Spinal cord (tissue), 10 donors: Measurements from ENCODE around the gene ALDH1L2. TPM values are rescaled to one million over a fixed set of nuclear protein-coding genes. Genes with fewer than 3 reads are reported as not detected.

ENCODE experiments used
- DNase-seq, 6 donors: peaks; one replicate each; pipeline versions ENCODE4 v3.0.0 to v3.0.0-alpha.2; 2013 to 2015; ENCODE audit warnings: low spot score in 6 of 6, low read depth in 4 of 6
- H3K27ac ChIP-seq: one replicate; pipeline ENCODE4 v1.5.1; 2013; ENCODE audit warnings: low read depth, low read length, control low read depth
- H3K27me3 ChIP-seq: one replicate; pipeline ENCODE4 v1.6.1; 2013; ENCODE audit warnings: low read length; ENCODE audit not compliant: control insufficient read depth, insufficient read depth
- H3K36me3 ChIP-seq: one replicate; pipeline ENCODE4 v1.6.1; 2013; ENCODE audit warnings: low read length; ENCODE audit not compliant: control insufficient read depth, insufficient read depth
- H3K4me1 ChIP-seq: one replicate; pipeline ENCODE4 v1.6.1; 2013; ENCODE audit warnings: low read length; ENCODE audit not compliant: control insufficient read depth, insufficient read depth
- H3K4me3 ChIP-seq: one replicate; pipeline ENCODE4 v1.5.1; 2013; ENCODE audit warnings: low read depth, low read length, control low read depth
- H3K9me3 ChIP-seq: one replicate; pipeline ENCODE4 v1.6.1; 2013; ENCODE audit warnings: low read length; ENCODE audit not compliant: control insufficient read depth, insufficient read depth
- WGBS: methylation state at CpG from one replicate; pipeline ENCODE4 v1.1.5; 2013; ENCODE audit warnings: missing lambda C conversion rate; ENCODE audit not compliant: insufficient coverage; 5-methylcytosine and 5-hydroxymethylcytosine counted together
- polyA plus RNA-seq, 2 donors: library from polyadenylated mRNA; unstranded; fragments of 120-200 nt; gene quantifications; one replicate each; pipeline ENCODE4 v1.2.1, GENCODE V29; 2013; ENCODE audit not compliant: insufficient read length in 2 of 2
- total RNA-seq, 2 donors: library from RNA; depleted of rRNA in 1 of 2; stranded (reverse); fragments of 120-200 nt in 1 of 2; fragments of >200 nt in 1 of 2; gene quantifications; one replicate each; pipeline versions ENCODE4 v1.2.3 to v1.2.4, GENCODE V29; 2013 to 2014
- donor health status: healthy.

The ALDH1L2 gene
- total and polyA plus RNA-seq, 4 donors = 9.1 to 13.2 (median 9.5) TPM

DNA sequence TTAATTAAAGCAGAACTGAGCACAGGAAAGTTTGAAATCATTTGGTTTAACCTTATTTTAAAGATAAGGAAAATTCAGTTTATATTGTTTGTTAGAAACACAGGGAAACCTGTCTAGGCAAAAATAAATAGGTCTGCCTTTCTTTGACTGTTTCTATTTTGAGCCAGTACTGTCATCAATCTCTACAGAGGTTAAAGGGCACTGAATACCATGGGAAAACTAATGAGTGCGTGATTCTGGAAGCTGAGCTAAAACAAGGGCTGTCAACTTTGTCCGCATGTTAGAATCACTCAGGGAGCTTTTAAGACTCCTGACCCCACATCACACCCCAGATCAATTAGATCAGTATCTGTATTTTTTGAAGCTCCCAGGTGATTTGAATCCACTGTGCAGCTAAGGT, 59.3 kb downstream of the ALDH1L2 start:
- no peak for DNase-seq

DNA sequence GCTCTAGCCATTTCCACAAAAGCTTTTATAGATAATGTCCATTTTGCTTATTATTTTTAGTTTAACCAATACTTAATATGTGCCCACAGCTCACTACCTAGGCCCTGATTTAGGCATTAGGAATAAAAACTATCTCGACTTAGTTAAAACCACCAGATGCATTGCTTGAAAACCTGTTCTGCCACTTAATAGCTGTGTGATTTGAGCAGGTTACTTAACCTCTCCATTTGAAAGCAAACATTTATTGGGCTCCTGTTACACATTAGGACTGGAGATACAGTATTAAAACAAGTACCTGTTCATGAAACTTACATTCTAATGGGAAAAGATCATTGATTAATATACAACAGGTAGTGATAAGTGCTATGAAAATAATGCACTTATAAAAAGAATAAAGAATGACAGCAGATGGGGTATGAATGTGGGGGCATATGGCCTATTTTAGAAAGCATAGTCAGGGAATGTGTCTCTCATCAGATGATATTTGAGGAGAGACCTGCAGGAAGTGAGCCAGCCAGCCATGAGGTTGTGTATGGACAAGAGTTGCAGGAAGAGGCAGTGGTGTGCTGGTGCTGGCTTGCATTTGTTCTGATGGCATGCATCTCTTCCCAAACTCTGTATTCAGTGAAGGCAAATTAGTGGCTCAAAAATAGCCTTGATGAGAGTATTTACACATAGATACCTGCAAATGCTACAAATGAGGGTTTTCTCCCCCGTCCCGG, 63.9 kb downstream of the ALDH1L2 start:
- H3K27me3 ChIP-seq = no peaks in the 10 kb centered on the region
- no peak overlapping the region for H3K27ac ChIP-seq
- no peak for DNase-seq
- H3K4me3 ChIP-seq = no peak overlapping the region
- peaks cover 3% of the 10 kb centered on the region for H3K36me3 ChIP-seq
- WGBS = no CpG with 5 or more reads among the region's 3 CpGs
- H3K9me3 ChIP-seq = no peaks in the 10 kb centered on the region
- H3K4me1 ChIP-seq = no peaks in the 10 kb centered on the region

More for the DNA sequence above, 59.3 kb downstream of the ALDH1L2 start:
- Histone ChIP-seq H3K4me1 (no peaks in the 10 kb centered on the region), H3K27ac (no peak overlapping the region), H3K36me3 (peaks cover 3% of the 10 kb centered on the region), H3K4me3 (no peak overlapping the region), H3K9me3 (no peaks in the 10 kb centered on the region), H3K27me3 (no peaks in the 10 kb centered on the region)
- WGBS = 80% methylated on average over 1 of the region's 2 CpGs

DNA sequence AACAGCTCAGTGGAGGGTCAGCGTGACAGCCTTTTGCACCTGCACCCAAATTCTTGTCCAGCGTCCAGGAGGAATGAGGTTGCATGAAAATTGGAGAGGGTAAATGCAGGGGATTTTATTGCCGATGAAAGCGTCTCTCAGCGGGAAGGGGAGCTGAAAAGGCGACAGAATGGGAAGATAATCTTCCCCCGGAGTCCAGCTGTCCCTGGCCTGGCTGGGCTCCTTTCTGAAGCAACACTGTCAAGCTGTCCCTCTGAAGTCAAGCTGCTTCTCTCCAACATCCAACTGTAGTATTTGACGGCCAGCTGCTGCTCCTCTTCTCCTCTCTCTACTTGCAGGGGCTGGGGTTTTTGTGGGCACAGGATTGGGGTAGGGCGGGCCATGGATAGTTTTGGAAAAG, 65.5 kb downstream of the ALDH1L2 start:
- Histone ChIP-seq H3K36me3 (peaks cover 3% of the 10 kb centered on the region), H3K27ac (no peak overlapping the region), H3K4me3 (no peak overlapping the region), H3K4me1 (no peaks in the 10 kb centered on the region), H3K9me3 (no peaks in the 10 kb centered on the region), H3K27me3 (no peaks in the 10 kb centered on the region)
- whole genome bisulfite sequencing = 50% methylated on average over 2 of the region's 9 CpGs
- peak in 1 of 6 donors; percentile 14 for DNase-seq

DNA sequence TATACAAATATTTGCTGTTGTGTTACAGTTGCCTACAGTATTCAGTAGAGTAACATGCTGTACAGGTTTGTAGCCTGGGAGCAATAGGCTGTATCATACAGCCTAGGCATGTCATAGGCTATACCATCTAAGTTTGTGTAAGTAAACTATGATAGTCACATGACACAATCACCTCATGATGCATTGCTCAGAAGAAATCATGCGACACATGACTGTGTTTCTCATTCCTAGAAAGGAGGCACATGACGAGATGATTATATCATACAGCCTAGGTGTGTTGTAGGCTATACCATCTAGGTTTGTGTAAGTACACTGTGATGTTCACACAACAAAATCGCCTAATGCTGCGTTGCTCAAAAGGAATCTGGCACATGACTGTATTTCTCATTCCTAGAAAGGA, 66.2 kb downstream of the ALDH1L2 start:
- H3K36me3 ChIP-seq = peaks cover 3% of the 10 kb centered on the region
- no peak overlapping the region for H3K4me3 ChIP-seq
- no peaks in the 10 kb centered on the region for H3K4me1 ChIP-seq
- H3K27me3 ChIP-seq = no peaks in the 10 kb centered on the region
- 100% methylated on average over 1 of the region's 4 CpGs for WGBS
- no peak overlapping the region for H3K27ac ChIP-seq
- DNase-seq = no peak
- H3K9me3 ChIP-seq = no peaks in the 10 kb centered on the region

DNA sequence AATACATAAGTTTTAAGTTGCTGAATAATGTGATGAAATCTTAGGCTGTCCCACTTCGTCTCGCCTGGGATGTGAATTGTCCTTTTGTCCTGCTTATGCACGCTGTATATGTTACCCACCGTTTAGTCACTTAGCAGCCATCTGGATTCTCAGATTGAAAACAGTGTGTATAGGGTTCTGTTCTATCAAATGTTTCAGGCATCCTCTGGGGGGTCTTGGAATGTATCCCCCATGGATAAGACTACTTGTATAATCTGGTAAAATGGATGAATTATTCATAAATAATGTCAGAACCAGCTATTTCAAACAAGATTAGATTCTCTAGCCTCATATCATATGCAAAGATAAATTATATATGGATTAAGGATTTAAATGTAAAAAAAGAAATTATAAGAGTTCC, 68.7 kb downstream of the ALDH1L2 start:
- H3K4me3 ChIP-seq = no peak overlapping the region
- DNase-seq = peak in 2 of 6 donors; percentile 27 to 53
- H3K4me1 ChIP-seq = no peaks in the 10 kb centered on the region
- no peaks in the 10 kb centered on the region for H3K27me3 ChIP-seq
- peaks cover 3% of the 10 kb centered on the region for H3K36me3 ChIP-seq
- no peaks in the 10 kb centered on the region for H3K9me3 ChIP-seq
- WGBS = no CpG with 5 or more reads among the region's 4 CpGs
- H3K27ac ChIP-seq = no peak overlapping the region

DNA sequence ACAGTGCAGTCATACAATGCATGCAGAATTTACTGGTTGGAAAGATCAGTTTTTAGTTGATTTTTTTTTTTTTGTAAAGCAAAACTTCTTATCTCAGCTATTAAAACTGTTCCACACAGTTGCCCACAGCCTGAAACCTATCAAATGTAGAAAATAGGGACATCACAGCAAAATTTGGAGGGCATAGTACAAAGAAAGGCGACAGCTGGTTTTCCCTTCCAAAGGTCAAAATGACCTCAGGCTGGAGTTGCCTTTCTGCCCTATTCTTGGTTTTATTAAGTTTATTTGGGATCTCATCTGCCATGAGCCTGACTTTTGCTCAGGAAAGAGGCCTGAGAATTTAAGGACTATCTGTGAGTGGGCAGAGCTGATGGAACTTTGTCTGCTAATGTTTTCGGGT, 69.7 kb downstream of the ALDH1L2 start:
- no peaks in the 10 kb centered on the region for H3K9me3 ChIP-seq
- H3K27me3 ChIP-seq = no peaks in the 10 kb centered on the region
- WGBS = 60% methylated on average over 1 of the region's 2 CpGs
- no peak for DNase-seq
- H3K27ac ChIP-seq = no peak overlapping the region
- peaks cover 3% of the 10 kb centered on the region for H3K36me3 ChIP-seq
- no peak overlapping the region for H3K4me3 ChIP-seq
- no peaks in the 10 kb centered on the region for H3K4me1 ChIP-seq

DNA sequence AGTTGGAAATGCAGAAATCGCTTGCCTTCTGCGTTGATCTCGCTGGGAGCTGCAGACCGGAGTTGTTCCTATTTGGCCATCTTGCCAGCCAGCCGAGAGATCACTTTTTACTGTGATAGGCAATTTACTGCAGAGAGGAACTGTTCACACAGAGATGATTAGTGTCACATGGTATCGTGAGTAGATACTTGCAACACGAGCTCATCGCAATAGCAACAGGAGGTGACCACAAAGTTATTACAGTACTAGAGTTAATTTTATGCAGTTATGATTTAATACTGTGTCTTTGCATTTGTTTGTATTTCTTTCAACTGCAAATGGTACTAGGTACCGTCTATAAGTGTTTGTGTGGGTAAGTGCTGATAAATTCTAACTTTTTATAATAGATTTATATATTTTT, 70.4 kb downstream of the ALDH1L2 start:
- H3K4me3 ChIP-seq = no peak overlapping the region
- no peak overlapping the region for H3K27ac ChIP-seq
- H3K36me3 ChIP-seq = peaks cover 3% of the 10 kb centered on the region
- whole genome bisulfite sequencing = 81% methylated on average over 5 of the region's 9 CpGs
- H3K9me3 ChIP-seq = no peaks in the 10 kb centered on the region
- DNase-seq = peak in 1 of 6 donors; percentile 19
- no peaks in the 10 kb centered on the region for H3K27me3 ChIP-seq
- no peaks in the 10 kb centered on the region for H3K4me1 ChIP-seq

DNA sequence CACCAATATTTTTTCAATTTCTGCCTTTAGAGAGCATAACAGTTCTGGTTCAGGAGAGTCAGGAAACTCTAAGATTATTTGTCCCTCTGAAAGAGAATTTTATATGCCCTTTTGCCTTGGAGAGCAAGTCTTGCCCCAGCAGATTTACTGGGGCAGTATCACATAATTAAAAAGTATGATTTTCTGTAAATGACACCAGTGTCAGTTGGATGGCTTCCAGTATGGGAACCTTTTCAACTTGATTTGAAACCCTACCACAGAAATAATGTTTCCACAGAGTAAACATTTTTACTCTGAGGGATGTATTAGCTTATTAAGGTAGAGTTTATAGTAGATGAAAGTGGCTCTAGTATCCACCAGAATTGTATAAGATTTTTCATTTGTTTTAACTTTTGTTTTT, 82.8 kb downstream of the ALDH1L2 start:
- Histone ChIP-seq H3K27ac (no peak overlapping the region), H3K4me3 (no peak overlapping the region), H3K9me3 (no peaks in the 10 kb centered on the region), H3K36me3 (peaks cover 20% of the 10 kb centered on the region), H3K4me1 (peaks cover 4% of the 10 kb centered on the region), H3K27me3 (no peaks in the 10 kb centered on the region)
- no peak for DNase-seq

DNA sequence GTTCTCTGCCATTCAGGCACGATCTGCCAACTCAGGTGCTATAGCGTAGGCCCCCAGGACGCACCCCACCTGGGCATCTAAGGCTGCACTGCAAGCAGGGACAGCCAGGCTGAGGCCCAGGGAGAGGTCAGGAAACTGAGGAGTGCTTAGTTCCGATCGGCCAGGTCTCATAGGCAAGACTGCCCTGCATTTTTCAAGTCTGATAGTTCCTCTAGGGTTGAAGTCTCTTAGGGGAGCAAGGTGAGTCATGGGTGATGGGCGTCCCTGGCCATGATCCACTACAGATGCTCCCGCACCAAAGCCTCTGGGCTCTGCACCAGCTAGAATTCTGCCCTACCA, 84.9 kb downstream of the ALDH1L2 start:
- H3K27me3 ChIP-seq = no peaks in the 10 kb centered on the region
- no peaks in the 10 kb centered on the region for H3K9me3 ChIP-seq
- H3K4me3 ChIP-seq = no peak overlapping the region
- H3K27ac ChIP-seq = no peak overlapping the region
- peaks cover 23% of the 10 kb centered on the region for H3K36me3 ChIP-seq
- no peak for DNase-seq
- peaks cover 4% of the 10 kb centered on the region for H3K4me1 ChIP-seq
- WGBS = 92% methylated on average over 5 of the region's 7 CpGs
